Measurements from ENCODE around the gene STX19. TPM values are rescaled to one million over a fixed set of nuclear protein-coding genes. Genes with fewer than 3 reads are reported as not detected.

The STX19 gene
- total RNA-seq, result not detected

DNA sequence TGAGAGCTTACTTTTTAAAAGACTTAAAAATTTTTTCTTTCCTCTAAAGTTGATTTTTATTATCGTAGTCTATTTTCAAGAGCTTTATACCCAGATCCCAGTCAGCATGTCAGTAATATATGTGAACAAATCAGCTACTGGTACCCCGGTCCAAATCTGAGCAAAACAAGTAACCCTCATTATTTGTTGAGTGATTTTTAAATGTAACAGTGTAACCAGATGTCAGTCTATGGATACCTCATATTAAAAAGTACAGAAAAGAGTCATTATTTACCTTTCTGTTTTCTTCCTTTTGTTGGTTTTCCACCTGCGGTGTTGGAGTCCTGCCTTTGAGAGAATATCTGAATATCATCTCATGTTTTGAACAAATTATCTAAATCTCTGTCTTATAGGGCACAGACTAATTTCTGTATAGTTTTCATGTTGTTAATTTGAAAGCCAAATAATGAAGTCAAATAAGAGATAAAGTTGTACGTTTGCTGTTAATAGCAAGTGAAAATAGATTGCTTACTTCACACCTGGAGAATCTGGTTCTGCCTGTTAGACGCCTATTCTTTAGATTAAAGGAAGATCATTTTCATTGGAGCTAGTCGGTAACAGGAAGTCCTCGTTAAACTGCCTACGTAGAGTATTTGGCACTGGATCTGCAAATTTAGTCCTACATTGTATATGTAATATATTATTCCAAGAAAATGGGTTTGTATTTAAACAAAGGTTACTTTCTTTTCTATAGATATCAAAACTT, at the start of gene STX19:
Gene STX19, minus strand, starts transcription at position 505 of the 745 bp plus-strand sequence. CDS start 13,328 bp downstream, outside the sequence.

DNA sequence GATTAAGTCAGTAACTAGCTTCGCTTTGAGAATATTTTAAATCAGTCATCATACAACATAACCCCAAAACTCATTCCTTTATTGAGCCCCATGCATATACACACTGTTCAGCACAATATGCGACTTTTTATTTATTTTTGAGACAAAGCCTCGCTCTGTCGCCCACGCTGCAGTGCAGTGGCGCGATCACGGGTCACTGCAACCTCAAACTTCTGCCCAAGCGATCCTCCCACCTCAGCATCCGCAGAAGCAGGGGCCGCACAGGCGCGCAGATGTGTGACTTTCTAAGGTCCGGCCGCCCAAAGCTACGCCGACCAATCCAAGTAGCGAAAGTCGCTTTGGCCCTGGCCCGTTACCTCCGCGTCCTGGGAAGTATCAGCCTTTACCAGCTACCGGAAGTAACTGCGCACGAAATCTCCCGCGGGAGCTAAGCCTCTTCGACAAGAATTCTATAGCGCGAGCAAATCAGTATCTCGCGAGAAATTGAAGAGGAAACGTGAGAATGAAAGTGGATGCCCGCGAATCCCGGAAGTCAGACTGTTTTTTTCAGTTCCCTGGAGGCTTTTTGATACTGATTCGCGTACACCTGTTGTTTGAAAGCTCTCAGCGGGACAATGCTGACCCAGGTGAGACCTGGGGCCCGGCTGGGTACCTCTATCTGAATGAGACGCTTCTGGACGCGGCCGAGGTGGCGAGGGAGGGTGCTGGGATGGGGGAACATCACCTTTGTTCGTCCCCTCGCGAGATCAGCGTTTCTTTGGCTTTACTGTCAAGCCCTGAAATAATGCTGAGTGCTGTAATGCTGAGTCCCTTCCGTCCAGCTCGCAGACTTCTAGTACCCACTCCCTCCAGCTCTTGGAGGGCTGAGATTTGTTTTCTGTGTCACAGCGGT, 34.4 kb upstream of the STX19 start, which contains the start of the genes DHFR2 and NSUN3:
Gene DHFR2, minus strand, starts transcription at position 404 of the 892 bp plus-strand sequence. CDS start 1,405 bp downstream, outside the sequence.
Gene NSUN3, plus strand, starts transcription at position 549 of the 892 bp plus-strand sequence. Its CDS starts 66 bp downstream, at position 615.

DNA sequence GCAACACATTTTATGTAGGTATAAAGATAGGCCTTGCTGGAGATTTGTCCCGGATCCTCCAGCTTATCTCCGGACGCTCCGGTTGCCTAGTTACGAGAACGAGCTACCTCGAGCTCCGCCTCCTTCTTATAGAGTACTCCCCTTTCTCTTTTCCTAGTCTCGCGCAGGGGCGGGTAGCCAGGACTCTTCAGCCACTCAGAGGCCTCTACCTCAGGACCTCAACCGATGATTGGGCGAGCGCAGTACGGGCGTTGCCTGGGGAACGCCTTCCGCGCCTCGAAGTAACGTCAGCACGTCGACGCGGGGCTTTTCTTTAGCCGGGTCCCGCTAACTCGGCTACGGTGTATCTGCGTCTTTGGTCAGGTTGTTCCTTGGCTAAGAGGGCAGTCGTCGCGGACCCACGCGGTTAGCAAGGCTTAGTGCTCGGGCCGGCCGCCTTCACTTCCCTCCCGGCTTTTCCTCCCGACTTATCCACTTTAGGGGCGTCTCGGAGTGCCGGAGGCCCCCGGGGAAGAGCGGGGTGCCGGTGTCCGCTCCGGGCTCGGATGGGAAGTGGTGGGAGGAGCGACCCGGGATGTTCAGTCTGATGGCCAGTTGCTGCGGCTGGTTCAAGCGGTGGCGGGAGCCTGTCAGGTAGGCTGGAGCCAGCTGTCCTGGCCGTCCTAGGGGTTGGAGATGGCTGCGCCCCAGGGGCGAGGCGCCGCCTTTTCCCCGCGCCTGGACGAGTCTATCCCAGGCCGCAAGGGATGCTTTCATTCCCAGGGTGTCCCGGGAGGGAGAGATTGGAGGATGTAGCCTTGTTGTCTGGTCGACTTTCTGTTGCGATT, 48.3 kb downstream of the STX19 start, which contains the start of gene ARL13B:
Gene ARL13B, plus strand, starts transcription at position 306 of the 827 bp plus-strand sequence. Its CDS starts 269 bp downstream, at position 575.

GRCh38 chr3:93973131-93974126, 55.0 kb downstream of the STX19 start, which contains the start of gene PROS1:
Gene PROS1 (minus strand): TSS chr3:93973896. CDS start chr3:93973749, 147 bp downstream.

Small RNAs within 50 kb of the gene (small RNA-seq; reads per million reads assigned to genes)
- gene RF00019 (0 reads per million in 2 donors), gene RNU6-511P (0 reads per million in 2 donors)

Other genes with a start within 250 kb of the STX19 start
- gene PROS1, start 54.7 kb downstream of the STX19 start, total RNA-seq, result 10 to 100 TPM; 64.6 to 70.2 TPM
- 10 to 100 TPM in 1 of 2 donors, 1 to 10 TPM in 1; 6.9 to 12.3 TPM for gene ARL13B, start 48.4 kb downstream of the STX19 start, total RNA-seq
- gene DHFR2, start 34.3 kb upstream of the STX19 start, total RNA-seq, result 1 to 10 TPM; 5.7 to 10.0 TPM
- 10 to 100 TPM; 13.1 to 14.0 TPM for gene NSUN3, start 34.5 kb upstream of the STX19 start, total RNA-seq

Data from melanocyte of skin (primary cell).